Measurements from ENCODE around the gene SSTR1.

Gene SSTR1

DNA sequence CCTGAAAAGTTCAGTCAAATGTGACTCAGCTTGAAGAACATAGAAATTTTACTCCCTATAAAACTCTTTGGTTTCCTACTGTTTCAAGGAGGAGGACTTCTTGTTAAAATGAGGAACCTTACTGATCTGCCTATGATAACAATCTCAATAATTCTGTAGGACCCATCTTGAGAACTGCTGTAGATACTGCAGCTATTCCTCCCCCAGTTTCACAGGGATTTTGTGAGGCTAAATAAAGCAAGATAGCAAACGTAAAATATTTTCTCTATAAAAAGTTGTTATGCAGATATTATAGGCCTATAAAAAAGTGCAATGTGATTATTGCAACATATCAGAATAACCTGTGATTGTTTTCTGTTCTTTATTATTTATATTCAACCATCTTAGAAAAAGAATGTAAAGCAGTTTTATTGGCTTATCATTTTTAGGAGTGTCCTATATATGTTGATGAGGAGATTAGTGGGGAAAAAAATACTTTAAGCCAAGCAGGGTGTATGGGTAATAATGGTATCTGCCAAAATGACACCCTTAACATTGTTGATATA, 36.1 kb downstream of the SSTR1 start:
- DNase-seq = peak; percentile 63

DNA sequence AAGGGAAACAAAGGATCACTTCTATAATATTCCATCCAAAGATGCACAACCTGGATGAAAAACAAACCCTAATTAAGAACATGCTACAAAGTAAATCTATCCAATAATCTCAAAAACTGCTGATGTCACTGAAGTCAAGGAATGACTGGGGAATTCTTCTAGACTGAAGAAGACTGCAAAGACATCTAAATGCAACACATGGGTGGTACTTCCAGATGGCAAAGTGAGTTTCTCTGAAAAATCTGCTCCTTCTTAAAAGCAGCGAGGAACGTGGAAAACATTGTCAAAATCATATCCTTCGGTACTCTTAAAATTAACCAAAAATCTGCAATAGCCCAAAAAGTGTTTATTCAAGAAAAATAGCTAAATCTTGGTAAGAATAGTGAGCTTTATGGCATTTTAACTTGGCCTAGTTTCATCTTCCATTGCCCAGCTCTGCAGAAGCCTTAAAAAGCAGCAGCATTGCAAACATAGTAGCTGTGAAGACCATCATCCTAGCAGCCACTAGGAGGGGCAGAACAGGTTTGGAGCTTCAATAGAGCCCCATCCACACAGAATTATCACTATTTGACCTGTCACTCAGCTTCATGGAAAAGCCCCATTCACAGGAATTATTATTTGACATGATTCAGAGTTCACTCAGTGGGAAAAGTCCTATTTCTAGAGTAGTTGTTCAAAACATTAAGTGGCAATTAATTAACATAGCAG, 40.8 kb downstream of the SSTR1 start:
- DNase-seq = no peak

DNA sequence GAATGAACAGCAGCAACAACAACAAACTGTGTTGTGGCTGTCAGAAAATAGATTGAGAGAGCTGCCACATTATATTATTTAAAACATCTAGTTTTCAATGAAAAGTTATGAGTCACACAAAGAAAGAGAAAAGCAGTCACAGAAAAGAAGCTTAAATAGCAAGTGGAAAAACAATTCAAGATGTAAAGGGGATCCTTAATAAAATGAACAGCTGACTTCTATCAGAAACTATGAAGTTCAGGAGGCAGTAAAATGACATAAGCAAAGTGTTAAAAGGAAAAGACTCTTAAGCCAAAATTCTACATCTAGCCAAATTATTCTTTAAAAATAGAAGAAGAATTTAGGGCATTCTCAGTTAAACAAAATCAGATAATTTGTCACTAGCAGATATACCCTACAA, 42.6 kb downstream of the SSTR1 start:
- no peak for DNase-seq

DNA sequence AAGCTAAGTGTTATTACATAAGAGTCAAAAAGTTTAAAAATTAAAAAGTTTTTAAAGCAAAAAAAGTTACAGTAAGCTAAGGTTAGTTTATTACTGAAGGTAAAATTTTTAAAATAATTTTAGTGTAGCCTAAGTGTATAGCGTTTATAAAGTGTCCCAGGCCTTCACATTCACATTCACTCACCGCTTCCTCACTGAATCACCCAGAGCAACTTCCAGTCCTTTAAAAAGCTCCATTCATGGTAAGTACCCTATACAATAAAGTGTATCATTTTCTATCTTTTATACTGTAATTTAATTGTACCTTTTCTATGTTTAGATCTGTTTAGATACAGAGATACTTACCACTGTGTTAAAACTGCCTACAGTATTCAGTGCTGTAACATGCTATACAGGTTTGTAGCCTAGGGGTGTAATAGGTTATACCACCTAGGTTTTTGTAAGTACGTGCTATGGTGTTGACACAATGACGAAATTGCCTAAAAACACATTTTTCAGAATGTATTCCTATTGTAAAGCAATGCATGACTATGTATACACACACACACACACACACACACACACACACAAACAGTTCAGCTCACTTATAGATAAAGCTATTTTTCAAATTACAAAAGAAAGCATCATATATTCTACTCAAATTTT, 44.5 kb downstream of the SSTR1 start:
- DNase-seq = no peak

DNA sequence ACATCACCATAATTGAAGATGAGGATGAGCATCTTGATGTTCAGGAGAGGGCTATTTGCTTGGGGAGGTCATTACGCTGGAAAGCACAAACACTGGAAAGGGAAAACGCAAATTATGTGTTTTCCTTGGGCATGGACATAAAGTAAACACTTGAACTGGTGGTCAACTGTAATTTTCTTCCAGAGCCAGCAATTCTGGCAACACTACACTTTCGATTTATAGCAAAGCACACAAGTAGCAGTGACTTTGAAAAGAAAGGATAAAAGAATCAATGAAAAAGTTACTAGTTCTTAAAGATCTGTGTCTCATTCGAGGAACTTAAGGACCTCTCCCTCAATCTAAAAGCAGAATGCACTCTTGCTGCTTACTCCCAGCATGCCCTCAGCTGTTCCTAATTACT, 46.0 kb downstream of the SSTR1 start:
- DNase-seq = no peak

DNA sequence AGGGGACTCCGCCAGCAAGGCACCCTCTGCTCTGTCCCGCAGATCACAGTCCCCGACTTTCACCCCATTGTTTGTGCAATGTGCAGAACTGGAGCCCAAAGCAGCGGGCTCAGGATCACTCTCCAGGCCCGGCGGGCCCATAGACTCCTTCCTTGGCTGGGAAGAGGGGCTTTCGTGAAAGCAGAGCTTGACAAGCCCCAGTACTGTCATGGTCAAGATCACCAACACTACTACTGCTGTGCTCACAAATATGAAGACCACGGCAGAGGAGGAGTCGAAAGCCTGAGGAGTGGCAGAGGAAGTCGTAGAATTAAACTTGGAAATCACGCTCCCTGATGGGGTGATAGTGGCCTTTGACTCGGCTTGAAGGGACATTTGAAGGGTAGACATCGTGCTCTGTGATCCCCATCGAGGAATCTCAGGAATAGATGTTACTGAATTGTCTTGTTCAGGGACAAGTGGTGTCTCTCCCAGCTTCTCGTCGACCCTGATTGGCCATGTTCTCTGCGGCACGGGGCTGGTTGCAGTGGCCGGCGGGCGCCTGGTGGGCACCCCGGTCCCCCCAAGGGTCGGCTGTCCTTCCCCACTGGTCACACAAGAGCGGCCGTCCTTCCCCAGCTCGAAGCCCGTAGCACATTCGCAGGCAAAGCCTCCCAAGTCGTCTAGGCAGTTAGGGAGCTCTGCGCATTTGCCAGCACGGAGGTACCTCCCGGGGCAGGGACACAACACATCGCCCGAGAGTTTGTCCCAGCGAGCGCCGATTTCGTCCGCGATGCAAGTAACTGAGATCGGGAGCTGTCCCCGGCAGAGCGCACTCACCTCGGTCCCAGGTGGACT, 47.1 kb downstream of the SSTR1 start:
- DNase-seq = no peak

DNA sequence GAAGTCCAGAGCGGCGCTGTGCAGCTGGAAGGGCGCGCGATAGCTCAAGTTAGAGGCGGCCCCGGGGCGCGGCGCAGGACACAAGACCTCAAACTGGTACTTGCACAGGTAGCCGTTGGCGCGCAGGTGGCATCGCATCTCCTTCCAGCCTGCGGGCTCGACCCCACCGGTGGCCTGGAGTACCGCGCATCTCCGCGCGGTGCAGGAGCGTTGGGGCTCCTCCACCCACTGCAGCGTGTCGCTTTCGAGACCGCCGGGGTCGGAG, 47.6 kb downstream of the SSTR1 start:
- DNase-seq = no peak

DNA sequence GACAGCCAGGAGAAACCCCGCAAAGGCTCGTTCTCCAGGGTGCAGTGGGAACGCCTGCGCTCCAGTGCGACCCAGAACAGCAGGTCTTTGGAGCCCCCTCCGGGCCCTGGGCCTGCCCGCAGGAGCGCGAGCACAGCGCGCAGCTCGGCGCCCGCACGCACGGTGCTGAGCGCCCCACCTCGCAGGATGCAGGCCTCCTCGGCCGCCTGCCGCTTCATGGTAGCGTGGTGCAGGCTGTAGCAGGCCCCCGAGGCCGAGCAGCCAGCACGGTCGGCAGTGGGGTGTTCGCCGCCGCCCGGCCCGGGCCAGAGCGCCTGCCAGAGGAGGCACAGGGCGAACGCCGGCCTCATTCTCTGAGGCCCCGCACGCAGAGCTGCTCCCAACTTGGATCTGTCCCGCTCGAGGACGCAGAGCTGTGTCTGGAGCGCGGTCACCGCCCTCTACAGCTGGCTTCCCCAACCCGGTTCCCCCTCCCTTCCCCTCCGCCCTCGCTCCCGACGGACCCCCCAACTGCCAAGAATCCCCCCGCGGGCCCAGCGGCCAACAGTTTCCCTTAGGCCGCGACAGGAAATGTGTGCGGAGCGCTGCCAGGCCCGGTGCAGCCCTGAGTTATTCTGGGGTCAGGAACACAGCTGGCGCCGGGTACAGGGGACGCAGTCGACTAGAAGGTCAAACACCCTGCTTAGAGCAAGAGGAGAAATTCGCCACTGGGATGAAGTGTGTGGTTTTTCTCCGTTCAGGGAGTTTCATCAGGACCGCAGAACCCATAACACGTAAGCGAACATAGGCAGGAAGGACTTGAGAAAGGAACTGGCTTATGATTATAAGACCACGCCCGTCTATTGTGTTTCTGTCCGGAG, 48.2 kb downstream of the SSTR1 start, which contains the start of gene CLEC14A:
Gene CLEC14A, minus strand, starts transcription at position 421 of the 860 bp plus-strand sequence. Its CDS starts 71 bp downstream, at position 350.
- no peak for DNase-seq

DNA sequence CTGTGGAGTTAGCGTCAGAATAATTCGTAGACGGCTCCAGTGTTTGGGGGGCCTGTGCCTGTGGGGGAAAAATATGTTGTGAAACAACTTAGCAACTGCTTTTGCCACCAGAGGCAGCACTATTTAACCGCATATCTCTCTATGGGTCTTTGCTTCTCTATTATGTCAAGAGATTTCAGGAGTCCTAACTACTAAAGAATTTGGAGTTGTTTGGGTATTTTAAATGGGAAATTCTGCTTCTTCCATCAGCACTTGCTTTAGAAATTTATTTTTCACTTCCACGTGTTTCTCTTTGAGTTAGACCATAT, 48.8 kb downstream of the SSTR1 start:
- DNase-seq = no peak

DNA sequence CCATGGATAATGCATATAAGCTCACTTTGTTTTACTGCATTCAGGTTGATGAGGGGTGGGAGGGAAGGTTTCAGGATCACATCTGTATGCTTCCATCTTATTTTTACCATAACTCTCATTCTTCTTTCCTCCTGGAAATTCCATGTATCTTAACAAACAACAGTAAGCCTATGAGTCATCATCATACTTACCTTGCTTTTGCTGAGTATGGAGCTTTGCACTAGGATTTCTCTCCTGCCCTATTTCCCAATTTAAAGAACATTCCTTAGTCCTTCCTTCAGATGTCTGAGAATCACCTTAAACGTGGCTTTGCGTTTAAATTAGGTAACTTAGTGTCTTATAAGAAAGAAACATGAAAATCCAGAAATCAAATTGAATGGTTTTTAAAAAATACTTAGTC, 49.8 kb downstream of the SSTR1 start:
- no peak for DNase-seq

DNA sequence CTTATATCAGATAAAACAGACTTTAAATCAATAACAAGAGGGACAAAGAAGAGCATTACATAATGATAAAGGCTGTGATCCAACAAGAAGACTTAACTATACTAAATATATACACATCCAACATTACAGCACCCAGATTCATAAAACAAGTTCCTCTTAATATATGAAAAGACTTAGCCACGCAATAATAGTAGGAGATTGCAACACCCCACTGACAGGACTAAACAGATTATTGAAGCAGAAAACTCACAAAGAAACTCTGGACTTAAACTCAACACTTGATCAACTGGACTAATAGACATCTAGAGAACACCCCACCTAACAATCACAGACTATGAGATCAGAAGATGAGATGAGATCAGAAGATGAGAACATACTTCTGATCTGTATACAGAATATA, 53.9 kb downstream of the SSTR1 start:
- peak; percentile 25 for DNase-seq
